GM06990 (cell line): Measurements from ENCODE around the gene AIPL1.

Experiments used
- DNase-seq: peaks from one replicate; pipeline ENCODE4 v3.0.0-alpha.2; 2011; ENCODE audit not compliant: insufficient read length; ENCODE audit errors: extremely low read depth
- H3K27me3 ChIP-seq: replicated peaks from 2 replicates; pipeline ENCODE4 v1.6.0; 2011; ENCODE audit warnings: low read length; ENCODE audit not compliant: control insufficient read depth, insufficient read depth
- H3K36me3 ChIP-seq: 2 replicates; pipeline ENCODE4 v1.5.1; 2011; ENCODE audit warnings: low read length; ENCODE audit not compliant: control insufficient read depth, insufficient read depth
- H3K4me3 ChIP-seq: replicated peaks from 2 replicates; pipeline ENCODE4 v1.5.1; 2011; ENCODE audit warnings: low read depth, mild to moderate bottlenecking, control low read depth, low read length
- TF ChIP-seq, protein P1 (sequence below): IDR thresholded peaks from 2 replicates; pipeline ENCODE4 v1.5.1; 2011; ENCODE audit warnings: low read length, control low read depth, mild to moderate bottlenecking, inconsistent platforms; ENCODE audit not compliant: insufficient read depth, poor library complexity, severe bottlenecking

The AIPL1 gene

DNA sequence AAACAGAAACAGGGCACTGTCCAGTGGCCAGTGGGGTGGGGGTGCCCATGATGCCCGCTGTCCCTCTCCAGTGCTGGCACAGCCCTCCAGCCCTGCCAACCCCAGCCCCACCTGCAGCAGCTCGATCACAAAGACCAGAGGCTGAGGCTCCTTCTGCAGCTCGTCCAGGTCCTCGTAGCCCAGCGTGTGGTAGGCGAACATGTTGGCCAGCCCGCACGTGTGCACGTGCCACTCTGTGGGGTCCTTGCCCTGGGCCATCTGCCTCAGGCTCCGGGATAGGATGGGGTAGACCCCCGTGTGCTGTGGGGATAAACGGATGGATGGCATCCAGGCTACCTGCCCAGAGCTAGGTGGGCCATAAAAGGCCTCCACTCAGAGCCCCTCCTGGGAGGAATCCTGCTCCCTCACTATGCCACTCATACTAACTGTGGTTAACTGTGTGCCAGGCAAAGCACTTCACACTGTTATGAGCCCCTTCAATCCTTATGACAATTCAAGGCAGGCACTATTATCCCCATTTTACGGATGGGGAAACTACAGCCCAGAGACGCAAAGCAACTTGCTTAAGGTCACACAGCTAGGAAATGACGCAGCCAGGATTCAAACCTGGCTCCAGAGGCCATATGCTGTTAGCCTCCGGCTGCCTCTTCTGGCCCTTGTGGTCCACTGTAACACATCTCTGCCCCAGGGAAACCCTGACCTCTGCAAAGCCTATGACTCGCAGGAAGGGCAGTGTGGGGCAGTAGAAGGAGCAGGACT lies 6.5 kb downstream of the AIPL1 start:
- H3K36me3 ChIP-seq = no peaks in the 10 kb centered on the region
- TF ChIP-seq, protein P1, sequence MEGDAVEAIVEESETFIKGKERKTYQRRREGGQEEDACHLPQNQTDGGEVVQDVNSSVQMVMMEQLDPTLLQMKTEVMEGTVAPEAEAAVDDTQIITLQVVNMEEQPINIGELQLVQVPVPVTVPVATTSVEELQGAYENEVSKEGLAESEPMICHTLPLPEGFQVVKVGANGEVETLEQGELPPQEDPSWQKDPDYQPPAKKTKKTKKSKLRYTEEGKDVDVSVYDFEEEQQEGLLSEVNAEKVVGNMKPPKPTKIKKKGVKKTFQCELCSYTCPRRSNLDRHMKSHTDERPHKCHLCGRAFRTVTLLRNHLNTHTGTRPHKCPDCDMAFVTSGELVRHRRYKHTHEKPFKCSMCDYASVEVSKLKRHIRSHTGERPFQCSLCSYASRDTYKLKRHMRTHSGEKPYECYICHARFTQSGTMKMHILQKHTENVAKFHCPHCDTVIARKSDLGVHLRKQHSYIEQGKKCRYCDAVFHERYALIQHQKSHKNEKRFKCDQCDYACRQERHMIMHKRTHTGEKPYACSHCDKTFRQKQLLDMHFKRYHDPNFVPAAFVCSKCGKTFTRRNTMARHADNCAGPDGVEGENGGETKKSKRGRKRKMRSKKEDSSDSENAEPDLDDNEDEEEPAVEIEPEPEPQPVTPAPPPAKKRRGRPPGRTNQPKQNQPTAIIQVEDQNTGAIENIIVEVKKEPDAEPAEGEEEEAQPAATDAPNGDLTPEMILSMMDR = no peak
- no peaks in the 10 kb centered on the region for H3K27me3 ChIP-seq
- DNase-seq = no peak
- no peak overlapping the region for H3K4me3 ChIP-seq

DNA sequence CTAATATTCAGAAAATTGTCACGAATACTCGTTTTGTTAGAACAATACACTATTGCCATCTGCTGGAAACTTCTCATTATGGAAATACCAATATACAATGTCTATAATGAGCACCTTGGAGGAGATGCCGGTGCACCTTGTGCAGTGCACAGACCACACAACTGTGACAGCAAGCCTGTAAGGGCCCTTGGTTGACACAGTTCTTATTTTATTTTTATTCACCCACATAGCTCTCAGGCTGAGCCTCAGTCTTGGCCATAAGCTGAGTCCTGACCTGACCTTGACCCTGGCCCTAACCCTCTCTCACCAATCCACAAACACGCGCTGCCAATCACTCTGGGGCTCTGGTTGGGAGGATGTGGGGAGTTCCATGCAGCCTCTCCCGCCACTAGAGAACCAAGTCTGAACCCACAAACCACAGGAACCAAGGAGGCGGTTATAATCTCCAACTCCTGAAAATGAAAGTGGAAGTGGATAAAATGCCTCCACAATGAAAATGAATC lies 7.6 kb downstream of the AIPL1 start:
- DNase-seq = no peak
- H3K4me3 ChIP-seq = no peak overlapping the region
- no peaks in the 10 kb centered on the region for H3K36me3 ChIP-seq
- TF ChIP-seq, protein P1 = no peak
- H3K27me3 ChIP-seq = no peaks in the 10 kb centered on the region

DNA sequence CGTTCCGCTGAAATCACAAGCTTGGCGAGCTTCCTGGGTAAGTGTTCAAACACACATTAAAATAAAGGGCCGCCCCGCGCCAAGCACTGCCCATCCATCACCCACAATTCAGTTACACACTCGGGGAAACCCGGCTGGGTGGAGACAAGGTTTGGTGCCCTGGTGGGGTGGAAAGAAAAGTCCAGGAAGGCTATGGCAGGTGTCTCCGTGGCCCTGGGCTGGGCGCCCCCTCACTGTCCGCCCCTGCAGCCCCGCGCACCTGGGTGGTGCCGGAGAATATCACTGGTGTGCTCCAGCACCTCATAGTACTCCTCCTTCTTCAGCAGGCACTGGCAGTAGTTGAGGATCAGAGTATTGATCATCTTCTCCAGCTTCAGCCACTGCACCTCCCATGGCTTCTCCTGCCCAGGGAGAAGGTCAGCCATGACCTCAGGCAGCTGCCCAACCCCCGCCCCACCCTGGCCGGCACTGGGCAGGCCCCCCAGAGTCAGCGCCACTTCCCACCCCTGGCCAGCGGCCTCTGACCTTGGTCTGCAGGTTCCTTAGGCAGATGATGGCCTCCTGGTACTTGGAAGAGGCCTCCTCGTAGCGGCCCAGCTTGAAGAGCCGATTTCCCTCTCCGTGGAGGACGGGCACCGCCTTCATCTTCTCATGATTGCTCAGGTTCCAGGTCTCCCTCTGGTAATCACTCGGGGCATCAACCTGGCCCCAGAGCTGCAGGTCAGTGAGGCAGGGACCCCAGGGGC lies 8.4 kb downstream of the AIPL1 start:
- H3K27me3 ChIP-seq = no peaks in the 10 kb centered on the region
- DNase-seq = no peak
- H3K36me3 ChIP-seq = no peaks in the 10 kb centered on the region
- no peak overlapping the region for H3K4me3 ChIP-seq
- TF ChIP-seq, protein P1 = no peak

DNA sequence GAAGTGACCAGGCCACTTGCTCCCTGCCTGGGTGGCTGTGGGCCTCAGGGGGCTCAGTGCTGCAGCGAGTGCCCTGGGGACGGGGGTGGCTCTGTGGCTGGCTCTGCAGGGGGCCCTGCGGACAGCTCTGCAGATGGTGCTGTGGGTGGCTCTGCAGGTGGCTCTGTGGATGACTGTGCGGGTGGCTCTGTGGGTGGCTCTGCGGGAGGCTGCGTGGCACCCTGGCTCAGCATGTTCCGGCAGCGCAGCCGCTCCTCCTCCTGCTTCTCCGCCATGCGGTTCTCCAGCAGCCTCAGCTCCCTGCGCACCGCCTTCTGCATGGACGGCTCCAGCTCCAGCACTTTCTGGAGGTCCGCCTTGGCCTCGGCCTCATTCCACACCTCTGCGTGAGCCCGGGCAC lies 9.5 kb downstream of the AIPL1 start:
- H3K4me3 ChIP-seq = no peak overlapping the region
- no peak for DNase-seq
- no peaks in the 10 kb centered on the region for H3K36me3 ChIP-seq
- TF ChIP-seq, protein P1 = no peak
- no peaks in the 10 kb centered on the region for H3K27me3 ChIP-seq

DNA sequence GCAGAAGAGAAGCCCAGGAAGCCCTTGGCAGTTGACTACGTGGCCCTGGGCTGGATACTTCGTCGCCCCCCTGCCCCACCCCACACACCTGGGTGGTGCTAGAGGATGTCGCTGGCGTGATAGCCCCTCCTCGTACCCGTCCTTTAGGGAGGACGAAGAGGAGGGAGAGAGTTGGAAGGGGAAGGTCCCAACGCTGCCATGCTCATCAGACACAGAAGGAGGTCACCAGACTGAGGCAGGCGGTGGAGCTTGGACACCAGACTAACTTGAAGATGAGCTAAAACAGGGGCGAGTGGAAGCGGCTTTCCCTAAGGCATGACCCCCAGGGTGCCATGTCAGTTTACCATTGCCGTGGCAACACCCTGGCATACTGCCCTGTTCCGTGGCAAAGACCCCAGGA lies 11.0 kb downstream of the AIPL1 start:
- H3K36me3 ChIP-seq = no peaks in the 10 kb centered on the region
- DNase-seq = no peak
- no peaks in the 10 kb centered on the region; the same call in 1 of the 2 replicates for H3K27me3 ChIP-seq
- H3K4me3 ChIP-seq = no peak overlapping the region
- TF ChIP-seq, protein P1 = no peak
